GM23338 (cell line): ENCODE measurements around the gene SH3BP2. TPM values are rescaled to one million over a fixed set of nuclear protein-coding genes. Genes with fewer than 3 reads are reported as not detected.

Experiments used
- ATAC-seq: fragments of 200-7000 bp; cut with Tn5 transposase; 3 replicates; pipeline ENCODE4 v1.9.1; 2020
- DNase-seq: peaks from one replicate; pipeline ENCODE4 v3.0.0-alpha.2; 2015; ENCODE audit warnings: low spot score
- H2AFZ ChIP-seq: fragments of 200-600 bp; sonication (generic); 2 replicates; pipeline ENCODE4 v1.8.0; 2016; ENCODE audit warnings: antibody characterized with exemption, mild to moderate bottlenecking, moderate library complexity
- H3F3A ChIP-seq: fragments of 200-600 bp; sonication (generic); replicated peaks from 2 replicates; pipeline ENCODE4 v1.8.0; 2017; ENCODE audit warnings: antibody characterized with exemption, mixed run types, low read depth
- H3K27ac ChIP-seq: fragments of 200-600 bp; sonication (generic); 2 replicates; pipeline ENCODE4 v1.6.1; 2016; ENCODE audit warnings: low read depth
- H3K27me3 ChIP-seq: fragments of 200-600 bp; sonication (generic); 2 replicates; pipeline ENCODE4 v1.8.0; 2016; ENCODE audit warnings: mild to moderate bottlenecking, mixed run types, moderate library complexity; ENCODE audit not compliant: insufficient read depth
- H3K36me3 ChIP-seq: fragments of 200-600 bp; sonication (generic); 2 replicates; pipeline ENCODE4 v1.8.0; 2016; ENCODE audit warnings: mild to moderate bottlenecking; ENCODE audit not compliant: insufficient read depth
- H3K4me1 ChIP-seq: fragments of 200-600 bp; sonication (generic); 2 replicates; pipeline ENCODE4 v1.8.0; 2016; ENCODE audit warnings: mild to moderate bottlenecking, moderate library complexity; ENCODE audit not compliant: insufficient read depth
- H3K4me2 ChIP-seq: fragments of 200-600 bp; sonication (generic); 2 replicates; pipeline ENCODE4 v1.7.1; 2017; ENCODE audit warnings: mixed run types
- H3K4me3 ChIP-seq: fragments of 200-600 bp; sonication (generic); 2 replicates; pipeline ENCODE4 v1.6.1; 2016; ENCODE audit warnings: mixed run types
- H3K79me2 ChIP-seq: fragments of 200-600 bp; sonication (generic); replicated peaks from 2 replicates; pipeline ENCODE4 v1.8.0; 2017; ENCODE audit warnings: mild to moderate bottlenecking; ENCODE audit not compliant: insufficient read depth
- H3K9me2 ChIP-seq: fragments of 200-600 bp; sonication (generic); 2 replicates; pipeline ENCODE4 v1.8.0; 2017; ENCODE audit not compliant: insufficient read depth
- H4K20me1 ChIP-seq: fragments of 200-600 bp; sonication (generic); replicated peaks from 2 replicates; pipeline ENCODE4 v1.8.0; 2017; ENCODE audit warnings: mild to moderate bottlenecking; ENCODE audit not compliant: insufficient read depth
- H3K27ac Mint-ChIP-seq: 2 replicates; pipeline ENCODE4 v1.8.0; 2020; ENCODE audit warnings: inconsistent platforms, mild to moderate bottlenecking, moderate library complexity, mixed read lengths
- H3K27me3 Mint-ChIP-seq: 3 replicates; pipeline ENCODE4 v1.8.0; 2022; ENCODE audit warnings: low read depth, mild to moderate bottlenecking, moderate library complexity, mixed read lengths, inconsistent platforms; ENCODE audit not compliant: insufficient read depth, poor library complexity
- H3K36me3 Mint-ChIP-seq: 3 replicates; pipeline ENCODE4 v1.8.0; 2021; ENCODE audit warnings: low read depth, mild to moderate bottlenecking, inconsistent platforms, moderate library complexity, mixed read lengths
- H3K4me1 Mint-ChIP-seq: 3 replicates; pipeline ENCODE4 v1.8.0; 2020; ENCODE audit warnings: mild to moderate bottlenecking, inconsistent platforms, mixed read lengths
- H3K4me3 Mint-ChIP-seq: 3 replicates; pipeline ENCODE4 v1.8.0; 2021; ENCODE audit warnings: moderate library complexity, mild to moderate bottlenecking, inconsistent platforms, mixed read lengths
- H3K9me3 Mint-ChIP-seq: 3 replicates; pipeline ENCODE4 v1.8.0; 2020; ENCODE audit warnings: moderate library complexity, mild to moderate bottlenecking, inconsistent platforms, mixed read lengths
- CREB1 ChIP-seq: fragments of 250-450 bp; sonication (Bioruptor Pico); IDR thresholded peaks from 2 replicates; pipeline ENCODE4 v1.5.0; 2020; ENCODE audit warnings: low read depth, mild to moderate bottlenecking, moderate library complexity
- ETS1 ChIP-seq: IDR thresholded peaks from 2 replicates; pipeline ENCODE4 v1.6.1; 2016; ENCODE audit warnings: antibody characterized with exemption
- EZH2 ChIP-seq: fragments of 200-600 bp; sonication (generic); IDR thresholded peaks from one replicate; pipeline ENCODE4 v1.8.0; 2017; ENCODE audit warnings: antibody characterized with exemption, mild to moderate bottlenecking, low read depth; ENCODE audit not compliant: unreplicated experiment
- EZH2phosphoT487 ChIP-seq: fragments of 200-600 bp; sonication (generic); IDR thresholded peaks from one replicate; pipeline ENCODE4 v1.8.1; 2018; ENCODE audit warnings: antibody characterized with exemption; ENCODE audit not compliant: unreplicated experiment
- JUNB ChIP-seq: IDR thresholded peaks from one replicate; pipeline ENCODE4 v1.6.1; 2016; ENCODE audit warnings: antibody characterized with exemption; ENCODE audit not compliant: unreplicated experiment
- NANOG ChIP-seq: IDR thresholded peaks from 2 replicates; pipeline ENCODE4 v1.6.1; 2016; ENCODE audit warnings: antibody characterized with exemption, borderline replicate concordance
- POLR2AphosphoS5 ChIP-seq: IDR thresholded peaks from 2 replicates; pipeline ENCODE4 v1.6.1; 2016; ENCODE audit warnings: antibody characterized with exemption, low read depth
- REST ChIP-seq: IDR thresholded peaks from one replicate; pipeline ENCODE4 v1.6.1; 2018; ENCODE audit warnings: antibody characterized with exemption; ENCODE audit not compliant: unreplicated experiment
- STAT1 ChIP-seq: IDR thresholded peaks from one replicate; pipeline ENCODE4 v1.6.1; 2016; ENCODE audit warnings: antibody characterized with exemption; ENCODE audit not compliant: unreplicated experiment
- ZNF114 ChIP-seq: fragments of 250-450 bp; sonication (Bioruptor Pico); IDR thresholded peaks from 2 replicates; pipeline ENCODE4 v1.5.0; 2020; ENCODE audit warnings: mild to moderate bottlenecking, moderate library complexity
- ZNF331 ChIP-seq: fragments of 250-450 bp; sonication (Bioruptor Pico); IDR thresholded peaks from 2 replicates; pipeline ENCODE4 v1.5.0; 2020; ENCODE audit warnings: low read depth, mild to moderate bottlenecking, moderate library complexity
- ZNF462 ChIP-seq: fragments of 250-450 bp; sonication (Bioruptor Pico); IDR thresholded peaks from 2 replicates; pipeline ENCODE4 v1.5.0; 2020; ENCODE audit warnings: mild to moderate bottlenecking, moderate library complexity
- polyA plus RNA-seq: library from polyadenylated mRNA; unstranded; fragments of >200 nt; fragmentation: Nextera tagmentation; extraction: Ambion mirVana; gene quantifications from 2 replicates; pipeline ENCODE4 v1.2.1, GENCODE V29; 2016
- total RNA-seq: library from RNA; depleted of rRNA; stranded (reverse); fragments of >200 nt; shearing (Covaris generic); gene quantifications from 2 replicates; pipeline ENCODE4 v1.2.3, GENCODE V29; 2014
- TF ChIP-seq, protein P1 (sequence below), 2 experiments: fragments of 200-600 bp in 1 of 2; sonication (generic) in 1 of 2; conservative IDR thresholded peaks; 2 replicates each; pipeline versions ENCODE4 v1.5.1 to v1.6.1; 2016 to 2017; ENCODE audit warnings: antibody characterized with exemption in 2 of 2, low read depth in 2 of 2, mild to moderate bottlenecking in 2 of 2, moderate library complexity in 1 of 2

The SH3BP2 gene
- total and polyA plus RNA-seq, 2 experiments from 2014 or later: 15.2 to 43.9 TPM

DNA sequence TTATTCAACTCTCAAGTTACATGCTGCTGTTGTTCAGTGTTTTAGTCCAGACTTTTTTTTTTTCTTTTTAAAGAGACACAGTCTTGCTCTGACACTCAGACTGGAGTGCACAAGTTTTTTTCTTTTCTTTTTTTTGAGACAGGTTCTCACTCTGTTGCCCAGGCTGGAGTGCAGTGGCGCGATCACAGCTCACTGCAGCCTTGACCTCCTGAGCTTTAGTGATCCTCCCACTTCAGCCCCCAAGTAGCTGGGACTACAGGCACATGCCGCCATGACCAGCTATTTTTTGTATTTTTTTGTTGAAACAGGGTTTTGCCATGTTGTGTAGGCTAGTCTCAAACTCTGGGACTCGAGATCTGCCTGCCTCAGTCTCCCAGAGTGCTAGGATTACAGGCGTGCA, 62.7 kb downstream of the SH3BP2 start:
- Histone ChIP-seq H2AFZ (no peak overlapping the region), H3K4me1 (peaks cover 14% of the 10 kb centered on the region), H3K27me3 (no peaks in the 10 kb centered on the region), H3K36me3 (no peaks in the 10 kb centered on the region), H3K4me3 (no peak overlapping the region), H3F3A (no peaks in the 10 kb centered on the region), H3K9me2 (no peaks in the 10 kb centered on the region), H3K27ac (no peak overlapping the region), H3K4me2 (no peak overlapping the region), H4K20me1 (peaks cover 28% of the 10 kb centered on the region), H3K79me2 (peaks cover 100% of the 10 kb centered on the region)
- DNase-seq (no peak), ATAC-seq (no peak)
- no peak overlapping the region for H3K4me3 Mint-ChIP-seq
- peaks cover 12% of the 10 kb centered on the region; the same call in 2 of the 3 replicates for H3K36me3 Mint-ChIP-seq
- TF ChIP-seq NANOG: no peak
- no peak for TF ChIP-seq EZH2
- no peak for TF ChIP-seq STAT1
- no peak for TF ChIP-seq POLR2AphosphoS5
- TF ChIP-seq JUNB: no peak
- no peak for TF ChIP-seq ZNF331 (CRISPR knock-in tag)
- TF ChIP-seq ZNF462: no peak
- no peak for TF ChIP-seq ETS1
- TF ChIP-seq CREB1: no peak
- TF ChIP-seq ZNF114 (CRISPR knock-in tag): no peak
- TF ChIP-seq, protein P1, sequence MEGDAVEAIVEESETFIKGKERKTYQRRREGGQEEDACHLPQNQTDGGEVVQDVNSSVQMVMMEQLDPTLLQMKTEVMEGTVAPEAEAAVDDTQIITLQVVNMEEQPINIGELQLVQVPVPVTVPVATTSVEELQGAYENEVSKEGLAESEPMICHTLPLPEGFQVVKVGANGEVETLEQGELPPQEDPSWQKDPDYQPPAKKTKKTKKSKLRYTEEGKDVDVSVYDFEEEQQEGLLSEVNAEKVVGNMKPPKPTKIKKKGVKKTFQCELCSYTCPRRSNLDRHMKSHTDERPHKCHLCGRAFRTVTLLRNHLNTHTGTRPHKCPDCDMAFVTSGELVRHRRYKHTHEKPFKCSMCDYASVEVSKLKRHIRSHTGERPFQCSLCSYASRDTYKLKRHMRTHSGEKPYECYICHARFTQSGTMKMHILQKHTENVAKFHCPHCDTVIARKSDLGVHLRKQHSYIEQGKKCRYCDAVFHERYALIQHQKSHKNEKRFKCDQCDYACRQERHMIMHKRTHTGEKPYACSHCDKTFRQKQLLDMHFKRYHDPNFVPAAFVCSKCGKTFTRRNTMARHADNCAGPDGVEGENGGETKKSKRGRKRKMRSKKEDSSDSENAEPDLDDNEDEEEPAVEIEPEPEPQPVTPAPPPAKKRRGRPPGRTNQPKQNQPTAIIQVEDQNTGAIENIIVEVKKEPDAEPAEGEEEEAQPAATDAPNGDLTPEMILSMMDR (conservative IDR thresholded peaks at IDR 0.05; ENCODE audit: low read depth in 2 of 2): no peak
- TF ChIP-seq REST: no peak
- TF ChIP-seq EZH2phosphoT487: no peak
- peaks cover 9% of the 10 kb centered on the region for H3K4me1 Mint-ChIP-seq
- H3K27me3 Mint-ChIP-seq: no peaks in the 10 kb centered on the region
- H3K9me3 Mint-ChIP-seq: no peaks in the 10 kb centered on the region
- H3K27ac Mint-ChIP-seq: no peak overlapping the region
